Measurements from ENCODE around the gene RNF144B.
"Not testable (repeated sequence)": the region's sequence is repeated elsewhere in the genome, so short reads cannot be mapped to it uniquely, and the experiment has no call there.

The RNF144B gene

DNA sequence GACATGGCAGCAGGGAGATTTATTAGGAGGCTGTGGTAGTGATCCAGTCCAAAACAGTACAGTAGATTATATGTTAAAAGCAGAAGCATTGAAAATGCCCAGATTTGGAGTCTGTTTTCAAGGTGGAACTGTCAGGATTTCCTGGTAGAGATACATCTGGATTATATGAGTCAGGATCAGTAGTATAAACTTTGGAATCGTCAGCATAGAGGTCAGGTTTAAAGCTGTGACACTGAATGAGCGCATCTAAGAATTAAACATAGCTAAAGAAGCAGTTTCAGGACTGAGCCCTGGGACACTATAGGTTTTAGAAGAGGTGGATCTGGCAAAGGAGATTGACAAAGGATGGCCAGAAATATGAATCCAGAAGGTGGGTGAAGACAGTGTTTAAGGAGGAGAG is 60.4 kb downstream of the RNF144B start:
- no peak for DNase-seq

DNA sequence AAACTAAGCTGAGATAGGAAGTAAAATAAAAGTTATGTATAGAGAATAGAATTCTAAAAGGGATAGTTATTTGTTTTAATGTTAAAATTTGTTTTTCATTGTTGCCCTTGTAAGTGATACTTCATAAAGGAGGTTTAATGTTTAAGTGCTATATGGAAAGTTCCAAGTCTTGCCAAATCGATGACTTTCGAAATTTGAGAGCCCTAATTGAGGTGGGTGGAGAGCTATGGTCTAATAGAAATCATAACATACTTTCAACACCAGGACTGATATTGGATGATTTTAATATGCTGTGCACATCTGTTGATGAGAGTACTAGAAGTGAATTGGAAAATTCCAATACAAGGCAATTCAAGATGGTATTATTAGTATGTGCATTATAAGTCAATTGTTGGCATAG is 64.6 kb downstream of the RNF144B start:
- DNase-seq: no peak

DNA sequence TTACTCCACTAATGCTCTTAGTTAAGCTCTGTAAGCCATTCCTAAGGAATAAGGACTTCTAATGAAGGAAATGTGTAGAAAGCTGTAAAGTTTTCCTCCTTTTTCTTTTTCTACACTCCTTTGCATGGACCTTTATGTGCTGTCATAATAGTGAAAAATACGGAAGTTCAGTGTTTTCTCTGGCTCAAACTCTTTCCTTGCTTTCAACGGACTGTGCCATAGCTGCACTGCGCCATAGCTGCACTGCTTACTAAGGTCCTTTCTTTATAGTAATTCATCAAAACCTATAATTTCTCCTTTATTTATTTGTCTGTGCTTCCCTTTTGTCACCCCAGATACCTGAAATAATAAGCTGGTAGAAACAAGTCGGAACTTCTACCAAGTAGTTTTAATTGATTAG is 67.3 kb downstream of the RNF144B start:
- no peak for DNase-seq

DNA sequence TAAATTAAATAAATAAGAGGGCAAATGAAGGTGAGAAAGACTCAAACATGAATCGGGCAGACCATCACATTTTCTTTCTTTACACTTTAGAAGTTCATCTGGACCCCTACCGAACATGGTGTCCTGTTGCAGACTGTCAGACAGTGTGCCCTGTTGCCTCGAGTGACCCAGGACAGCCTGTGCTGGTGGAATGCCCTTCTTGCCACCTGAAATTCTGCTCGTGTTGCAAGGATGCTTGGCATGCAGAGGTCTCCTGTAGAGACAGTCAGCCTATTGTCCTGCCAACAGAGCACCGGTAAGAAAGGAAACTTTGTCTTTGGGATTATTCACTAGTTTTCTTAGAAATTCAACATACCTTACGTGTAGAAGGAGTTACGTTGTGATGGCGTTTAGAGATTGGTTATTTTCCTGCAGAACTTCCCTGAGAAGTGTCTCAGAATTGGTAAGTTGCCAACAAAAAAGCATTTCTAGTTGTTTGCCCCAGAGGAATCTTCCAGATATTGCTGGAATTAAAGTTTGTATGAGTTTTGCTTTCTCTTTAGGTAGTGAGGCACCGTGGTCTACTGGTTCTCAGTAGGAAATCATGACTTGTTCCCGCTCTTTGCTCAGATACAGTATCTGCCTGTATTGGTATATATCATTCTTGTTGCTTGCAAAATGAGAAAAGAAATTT is 70.1 kb downstream of the RNF144B start:
- DNase-seq: no peak

DNA sequence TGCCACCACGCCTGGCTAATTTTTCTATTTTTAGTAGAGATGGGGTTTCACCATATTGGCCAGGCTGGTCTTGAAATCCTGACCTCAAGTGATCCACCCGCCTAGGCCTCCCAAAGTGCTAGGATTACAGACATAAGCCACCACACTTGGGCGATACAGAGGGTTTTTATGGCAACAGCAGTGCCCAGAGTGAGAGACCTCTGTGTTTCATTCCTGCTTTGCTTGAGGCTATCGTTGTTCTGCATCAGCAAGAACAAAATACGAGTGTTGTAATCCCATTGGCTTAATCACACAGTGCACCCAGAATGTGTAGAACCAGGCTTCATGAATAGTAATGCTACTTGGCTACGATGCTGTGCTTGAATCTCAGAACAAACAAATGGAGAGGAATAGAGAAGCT is 70.9 kb downstream of the RNF144B start:
- DNase-seq: not testable (repeated sequence)

DNA sequence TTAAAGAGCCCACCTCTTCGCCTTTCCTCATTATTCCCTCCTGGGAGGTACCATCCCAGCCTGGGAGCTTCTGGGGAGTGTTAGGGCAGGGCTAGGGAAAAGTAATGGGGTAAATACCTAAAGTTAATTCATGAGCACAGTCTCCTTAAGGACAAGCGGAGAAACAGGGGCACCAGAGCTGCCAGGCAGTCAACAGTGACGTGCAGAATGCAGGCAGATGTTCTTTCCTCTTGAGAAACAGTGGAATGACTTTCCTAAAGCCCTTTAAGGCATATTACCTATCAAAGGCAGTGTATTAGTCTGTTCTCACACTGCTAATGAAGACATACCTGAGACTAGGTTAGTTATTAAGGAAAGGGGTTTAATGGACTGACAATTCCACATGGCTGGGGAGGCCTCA is 76.3 kb downstream of the RNF144B start:
- DNase-seq: no peak

DNA sequence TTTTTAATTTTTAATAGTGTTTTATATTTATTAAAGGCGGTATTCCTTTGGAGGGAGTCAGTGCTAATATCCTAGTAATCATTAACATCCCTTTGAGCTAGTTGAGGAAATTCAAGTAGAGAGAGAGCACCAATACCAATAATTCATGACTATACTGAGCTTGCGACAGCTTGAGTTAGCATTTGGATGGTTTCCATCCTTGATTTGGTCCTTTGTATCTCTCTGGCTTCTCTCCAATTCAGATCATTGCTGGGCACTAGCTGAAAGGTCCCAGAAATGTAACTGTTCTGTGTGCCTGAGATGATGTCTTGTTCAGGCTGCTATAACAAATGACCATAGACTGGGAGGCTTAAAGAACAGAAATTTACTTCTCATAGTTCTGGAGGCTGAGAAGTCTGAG is 77.0 kb downstream of the RNF144B start:
- no peak for DNase-seq

GRCh38 chr6:18465410-18466154 is 78.4 kb downstream of the RNF144B start:
- no peak for DNase-seq

- no peak for DNase-seq
Measured at GRCh38 chr6:18467741-18468502, 80.8 kb downstream of the RNF144B start.

DNA sequence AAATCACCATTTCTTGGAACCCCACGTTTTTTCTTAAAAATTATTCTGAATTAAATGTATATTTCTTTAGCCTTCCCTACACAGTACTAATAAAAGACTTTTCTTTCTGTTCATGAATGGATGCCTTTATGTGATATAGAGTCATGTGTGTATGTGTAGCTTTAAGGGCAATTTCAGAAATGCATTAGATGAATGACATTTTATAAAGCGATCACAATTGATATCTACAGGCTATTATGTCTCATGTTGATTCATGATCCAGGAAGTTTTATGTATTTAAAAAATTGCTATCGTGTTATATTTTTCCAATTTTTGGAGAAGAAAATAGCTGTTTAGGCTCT is 81.3 kb downstream of the RNF144B start:
- DNase-seq: no peak

DNA sequence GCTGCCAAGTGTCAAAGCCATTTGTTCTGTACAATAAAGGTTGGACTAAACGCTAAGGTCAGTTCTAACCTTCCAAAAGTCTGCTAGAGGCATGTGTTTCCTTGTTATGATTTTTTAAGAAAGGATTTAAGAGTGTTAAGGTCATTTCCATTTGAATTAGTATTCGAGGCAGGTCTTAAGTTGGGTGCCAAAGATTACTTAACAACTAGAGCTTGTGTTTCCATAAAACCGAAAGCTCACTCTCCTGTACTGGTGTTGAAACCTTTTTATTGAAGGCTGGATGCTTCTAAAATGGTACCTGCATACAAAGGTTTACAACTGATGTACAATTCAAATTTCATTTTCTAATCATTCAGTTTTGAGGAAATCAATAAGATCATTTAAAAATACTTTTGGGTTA is 82.4 kb downstream of the RNF144B start:
- DNase-seq: no peak

DNA sequence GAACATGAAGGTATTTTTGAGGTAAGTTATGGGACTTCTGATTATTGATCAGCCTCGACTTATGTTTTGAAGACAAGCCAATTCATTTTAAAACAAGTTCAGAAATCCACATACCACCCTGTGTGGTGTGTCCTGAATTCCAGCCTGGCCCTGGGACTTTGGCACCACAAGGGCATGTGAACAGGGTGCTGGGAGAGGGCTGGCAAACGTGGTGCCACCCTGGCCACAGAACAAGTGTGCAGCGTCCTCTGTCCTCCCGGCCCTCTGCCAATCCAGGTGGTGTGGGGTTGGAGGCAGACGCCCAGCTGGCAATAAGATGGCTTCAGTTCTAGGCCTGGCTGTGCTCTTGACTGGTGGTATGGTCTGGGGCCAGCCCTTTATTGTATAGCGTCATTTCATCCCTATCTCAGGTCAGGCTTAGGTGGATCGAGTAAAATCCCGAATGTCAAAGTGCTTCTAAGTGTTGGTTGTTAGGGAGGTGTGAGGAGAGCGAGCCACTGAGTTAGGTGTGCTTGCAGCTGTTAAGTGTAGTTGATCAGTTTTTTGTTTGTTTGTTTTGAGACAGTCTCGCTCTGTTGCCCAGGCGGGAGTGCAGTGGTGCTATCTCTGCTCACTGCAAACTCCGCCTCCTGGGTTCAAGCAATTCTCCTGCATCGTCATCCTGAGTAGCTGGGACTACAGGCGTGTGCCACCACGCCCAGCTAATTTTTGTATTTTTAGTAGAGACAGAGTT is 84.2 kb downstream of the RNF144B start:
- DNase-seq: no peak

DNA sequence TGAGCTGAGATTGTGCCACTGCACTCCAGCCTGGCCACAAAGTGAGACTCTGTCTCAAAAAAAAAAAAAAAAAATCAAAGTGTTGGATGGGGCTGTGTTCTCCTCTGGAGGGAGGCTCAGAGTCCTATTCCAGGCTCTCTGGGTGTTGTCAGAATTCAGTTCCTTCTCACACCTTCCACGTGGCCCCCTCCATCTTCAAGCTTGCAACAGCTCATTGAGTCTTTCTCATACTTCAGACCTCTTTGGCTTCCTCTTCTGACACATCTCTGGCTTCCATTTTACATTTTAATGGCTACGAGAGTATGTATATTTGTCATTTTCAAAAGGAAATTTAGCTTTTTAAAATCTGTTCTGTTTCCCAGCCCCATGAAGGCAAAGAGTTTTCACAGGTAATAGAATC is 85.8 kb downstream of the RNF144B start:
- DNase-seq: no peak

GRCh38 chr6:18473755-18474154 is 86.6 kb downstream of the RNF144B start:
- no peak for DNase-seq

DNA sequence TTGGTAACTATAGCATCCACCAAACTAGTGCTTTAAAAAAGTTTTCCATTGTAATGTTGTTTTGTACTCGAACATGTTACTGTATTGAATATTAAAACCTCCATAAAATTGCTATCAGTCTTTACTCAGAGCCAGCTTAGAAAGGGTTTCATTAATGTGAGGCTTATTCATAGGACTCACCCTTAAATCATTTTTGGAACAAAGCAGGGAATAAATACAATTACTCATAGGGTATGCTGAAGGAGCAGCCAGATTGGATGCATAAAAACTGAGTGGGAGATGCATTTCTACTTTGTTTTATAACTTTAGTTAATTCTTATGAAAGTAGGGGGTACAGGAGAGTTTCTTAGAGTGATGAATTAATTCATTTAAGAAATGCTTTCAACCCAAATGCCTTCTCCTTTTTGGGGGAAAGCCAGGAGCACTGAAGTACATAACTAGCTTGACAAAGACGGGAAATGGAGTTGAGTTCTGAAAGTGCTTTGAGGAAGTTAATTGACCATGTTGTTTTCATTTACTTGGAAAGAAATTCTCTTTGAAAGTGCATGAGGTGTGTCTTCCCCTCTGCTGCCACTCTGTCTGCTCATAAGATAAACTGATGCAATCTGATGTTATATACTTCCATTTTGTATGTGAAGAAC is 90.3 kb downstream of the RNF144B start:
- no peak for DNase-seq

- no peak for DNase-seq
Measured at GRCh38 chr6:18478610-18479009, 91.5 kb downstream of the RNF144B start.

- DNase-seq: no peak
Measured at GRCh38 chr6:18481870-18482269, 94.7 kb downstream of the RNF144B start.

DNA sequence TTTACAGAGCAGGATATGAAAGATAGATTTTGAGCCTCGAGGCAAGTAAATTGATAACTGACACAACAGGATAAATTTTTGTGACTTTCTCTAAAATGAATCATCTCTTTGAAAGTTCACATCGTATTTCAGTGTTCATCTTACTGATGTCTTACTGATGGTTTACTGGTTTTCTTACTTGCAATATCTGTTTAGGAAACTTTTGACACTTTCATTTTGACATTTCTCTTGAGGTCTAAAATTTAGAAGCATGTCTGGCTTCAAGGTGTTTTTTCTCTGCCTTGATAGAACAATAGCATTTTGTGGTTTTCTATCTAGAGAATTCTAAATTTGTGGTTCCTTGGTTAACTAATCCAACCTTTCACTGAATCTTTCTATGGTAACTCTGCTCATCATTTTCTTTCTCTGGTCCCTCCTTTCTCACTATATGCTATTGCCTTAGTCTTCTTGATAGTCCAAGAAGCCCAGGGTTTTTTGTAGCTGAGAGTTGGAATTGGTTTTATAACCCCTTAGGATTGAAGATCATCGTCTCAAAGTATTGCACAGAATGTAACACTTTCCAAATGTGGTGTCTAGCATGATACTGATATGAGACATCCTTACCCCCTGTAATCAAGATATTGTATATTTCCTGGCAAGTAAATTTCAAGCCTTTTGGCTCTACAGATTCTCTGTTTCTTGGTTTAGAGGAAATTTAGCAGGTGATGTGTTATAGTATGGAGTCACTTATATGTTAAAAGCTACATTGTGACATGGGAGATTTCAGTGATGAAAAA is 98.7 kb downstream of the RNF144B start:
- DNase-seq: no peak

DNA sequence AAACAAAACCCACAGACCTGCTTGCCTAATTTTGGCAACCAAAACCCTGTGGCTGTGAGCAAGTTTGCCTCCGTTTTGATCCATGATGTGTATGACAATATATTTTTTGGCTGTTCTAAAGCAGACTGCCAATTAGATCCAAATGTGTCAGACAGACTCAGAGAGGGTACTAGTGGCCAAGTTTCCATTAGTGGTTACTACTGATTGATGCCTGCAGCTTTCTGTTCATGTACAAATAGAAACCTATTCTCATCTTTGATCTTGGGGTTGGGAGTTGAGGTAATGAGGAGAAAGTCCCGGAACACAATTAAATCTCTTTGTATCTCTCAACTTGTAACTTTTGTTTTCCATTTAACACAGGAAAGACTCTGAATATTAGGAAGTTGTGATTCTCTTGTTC is 100.9 kb downstream of the RNF144B start:
- no peak for DNase-seq

DNA sequence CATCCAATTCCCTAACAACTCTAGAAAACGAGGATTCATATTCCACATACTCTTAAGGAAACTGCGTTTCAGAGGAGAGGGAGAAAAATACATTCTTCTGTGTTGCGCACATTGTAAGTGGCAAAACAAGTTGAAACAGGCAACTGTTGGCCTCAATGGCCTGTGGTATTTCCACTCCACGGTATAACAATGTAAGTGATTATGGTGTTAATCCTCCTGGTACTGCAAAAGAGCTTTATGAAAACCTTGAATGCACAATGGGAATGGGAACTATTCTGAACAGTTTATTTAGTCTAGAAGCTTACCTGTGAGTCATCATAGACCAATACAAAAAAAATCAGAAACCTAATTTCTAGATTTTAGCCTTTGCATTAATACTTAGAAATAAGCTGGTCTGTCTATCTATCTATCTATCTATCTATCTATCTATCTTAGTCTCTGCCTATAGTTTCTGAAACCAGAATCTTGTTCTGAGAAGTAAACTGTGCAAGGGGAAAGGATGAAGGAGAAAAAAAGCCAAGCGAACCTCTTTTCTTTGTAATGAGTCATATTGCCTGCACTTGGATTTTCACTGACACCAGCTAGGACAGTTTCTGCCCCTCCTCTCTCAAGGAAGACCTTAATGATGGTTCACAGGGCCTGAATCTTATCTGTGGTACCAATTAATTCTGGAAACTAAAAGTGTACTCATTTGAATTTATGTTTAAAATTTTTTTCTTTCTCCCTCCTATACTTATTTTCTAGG is 101.5 kb downstream of the RNF144B start:
- DNase-seq: no peak

- no peak for DNase-seq
Measured at GRCh38 chr6:18489335-18489734, 102.2 kb downstream of the RNF144B start.
